ENCODE measurements around the gene LRPAP1. TPM values are rescaled to one million over a fixed set of nuclear protein-coding genes. Genes with fewer than 3 reads are reported as not detected.

Gene LRPAP1
- total RNA-seq, 2 donors from 2014 or later: 157 to 214 TPM

- Histone ChIP-seq H3K9ac (ENCODE audit: low read depth in 2 of 2, low read length in 2 of 2) (no peak overlapping the region), H3K27ac (no peak overlapping the region), H3K4me3 (no peak overlapping the region), H3K4me1 (no peaks in the 10 kb centered on the region), H3K27me3 (no peaks in the 10 kb centered on the region), H3K9me3 (no peaks in the 10 kb centered on the region), H3K36me3 (peaks cover 13% of the 10 kb centered on the region)
- no peak for TF ChIP-seq CTCF (IDR thresholded peaks at IDR 0.05)
- intact Hi-C loops (cut with DNase I): no loop called here
- DNase-seq: no peak
Observed at GRCh38 chr4:3511187-3511586, 21.0 kb downstream of the LRPAP1 start.

GRCh38 chr4:3510481-3510880 is 21.7 kb downstream of the LRPAP1 start:
- no peak overlapping the region for H3K9ac ChIP-seq (ENCODE audit: low read depth in 2 of 2, low read length in 2 of 2)
- DNase-seq: no peak
- intact Hi-C loops (cut with DNase I): no loop called here

GRCh38 chr4:3508542-3508941 is 23.7 kb downstream of the LRPAP1 start:
- Histone ChIP-seq H3K9ac (ENCODE audit: low read depth in 2 of 2, low read length in 2 of 2) (no peak overlapping the region), H3K4me1 (no peaks in the 10 kb centered on the region), H3K27ac (no peak overlapping the region), H3K4me3 (no peak overlapping the region), H3K36me3 (no peaks in the 10 kb centered on the region), H3K27me3 (no peaks in the 10 kb centered on the region), H3K9me3 (no peaks in the 10 kb centered on the region)
- TF ChIP-seq CTCF (IDR thresholded peaks at IDR 0.05): no peak
- no peak for DNase-seq
- intact Hi-C loops (cut with DNase I): no loop called here

More at GRCh38 chr4:3510481-3510880, 21.7 kb downstream of the LRPAP1 start:
- Histone ChIP-seq H3K27ac (no peak overlapping the region), H3K4me3 (no peak overlapping the region), H3K9me3 (no peaks in the 10 kb centered on the region), H3K36me3 (peaks cover 13% of the 10 kb centered on the region), H3K27me3 (no peaks in the 10 kb centered on the region), H3K4me1 (no peaks in the 10 kb centered on the region)
- TF ChIP-seq CTCF (IDR thresholded peaks at IDR 0.05): no peak

GRCh38 chr4:3505231-3505630 is 27.0 kb downstream of the LRPAP1 start:
- no peak for TF ChIP-seq CTCF (IDR thresholded peaks at IDR 0.05)
- Histone ChIP-seq H3K9ac (ENCODE audit: low read depth in 2 of 2, low read length in 2 of 2) (no peak overlapping the region), H3K27me3 (no peaks in the 10 kb centered on the region), H3K4me1 (no peaks in the 10 kb centered on the region), H3K36me3 (no peaks in the 10 kb centered on the region), H3K27ac (no peak overlapping the region), H3K9me3 (no peaks in the 10 kb centered on the region), H3K4me3 (no peak overlapping the region)
- DNase-seq: no peak
- intact Hi-C loops (cut with DNase I): no loop called here

GRCh38 chr4:3502941-3503936 is 29.0 kb downstream of the LRPAP1 start:
- no peaks in the 10 kb centered on the region for H3K27me3 ChIP-seq
- H3K4me1 ChIP-seq: no peaks in the 10 kb centered on the region
- no peaks in the 10 kb centered on the region for H3K9me3 ChIP-seq
- no peaks in the 10 kb centered on the region for H3K36me3 ChIP-seq
- no peak overlapping the region for H3K4me3 ChIP-seq
- no peak for DNase-seq
- intact Hi-C loops (cut with DNase I): no loop called here
- no peak for TF ChIP-seq CTCF (IDR thresholded peaks at IDR 0.05)
- no peak overlapping the region for H3K9ac ChIP-seq (ENCODE audit: low read depth in 2 of 2, low read length in 2 of 2)
- H3K27ac ChIP-seq: no peak overlapping the region
